HG03139 (cell line): ENCODE data around the gene SUCLG2.

Experiments used
- ATAC-seq: cut with Tn5 transposase; IDR thresholded peaks from one replicate; pipeline ENCODE4 v1.9.1; 2021; ENCODE audit not compliant: unreplicated experiment

Gene SUCLG2

DNA sequence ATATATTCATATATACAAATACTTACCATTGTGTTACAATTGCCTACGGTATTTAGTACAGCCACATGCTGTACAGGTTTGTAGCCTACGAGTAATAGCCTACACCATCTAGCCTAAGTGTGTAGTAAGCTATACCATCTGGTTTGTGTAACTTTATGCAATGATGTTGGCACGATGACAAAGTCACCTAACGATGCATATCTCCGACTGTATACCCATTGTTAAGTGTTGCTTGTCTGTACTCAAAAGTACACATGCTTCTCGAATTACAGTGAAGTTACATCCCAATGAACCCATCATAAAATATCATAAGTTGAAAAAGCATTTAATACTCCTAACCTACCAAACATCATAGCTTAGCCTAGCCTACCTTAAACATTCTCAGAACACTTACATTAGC is 329.2 kb downstream of the SUCLG2 start:
- ATAC-seq = no peak
